Germinal center (tissue), 1 donor: ENCODE measurements around the gene FBXL13.
"Not testable (repeated sequence)": the region's sequence is repeated elsewhere in the genome, so short reads cannot be mapped to it uniquely, and the experiment has no call there.

Source experiments
- DNase-seq: peaks from one replicate; pipeline ENCODE4 v3.0.0; 2012; ENCODE audit warnings: mixed read lengths, low spot score

FBXL13 gene

GRCh38 chr7:103074519-103075336 lies at the start of gene FBXL13, which contains the start of gene ARMC10:
FBXL13 (minus strand) TSS chr7:103074796.
ARMC10 (plus strand) TSS chr7:103075140; CDS start chr7:103075273, 133 bp downstream.
- DNase-seq, result peak; percentile 91

GRCh38 chr7:103123529-103123928 lies 48.9 kb upstream of the FBXL13 start:
- no peak for DNase-seq

- no peak for DNase-seq
Measured at GRCh38 chr7:103121641-103122040, 47.0 kb upstream of the FBXL13 start.

GRCh38 chr7:103120362-103120761 lies 45.8 kb upstream of the FBXL13 start:
- no peak for DNase-seq

GRCh38 chr7:103119791-103120291 lies 45.2 kb upstream of the FBXL13 start:
- DNase-seq, result no peak

DNA sequence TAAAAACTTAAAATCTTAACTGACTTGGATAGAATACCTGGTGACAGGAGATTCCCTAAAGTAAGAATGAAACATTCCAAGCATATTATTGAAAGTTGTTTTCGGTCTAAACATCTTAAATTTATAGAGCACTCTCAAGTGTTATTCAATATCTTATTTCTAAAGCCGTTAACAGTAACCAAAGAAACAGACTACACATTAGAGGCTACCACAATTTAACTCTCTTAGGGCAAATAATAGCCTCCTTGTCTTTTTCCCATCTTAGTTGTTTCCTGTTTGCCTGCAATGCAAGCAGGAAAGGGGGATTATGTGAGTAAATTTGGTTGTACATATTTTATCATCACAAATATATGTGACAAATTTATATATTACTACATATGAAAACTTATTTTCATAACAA lies 42.9 kb upstream of the FBXL13 start:
- DNase-seq, result no peak

GRCh38 chr7:103116991-103117390 lies 42.4 kb upstream of the FBXL13 start:
- no peak for DNase-seq

GRCh38 chr7:103116511-103116910 lies 41.9 kb upstream of the FBXL13 start:
- no peak for DNase-seq

- DNase-seq, result no peak
Measured at GRCh38 chr7:103115771-103116170, 41.2 kb upstream of the FBXL13 start.

- DNase-seq, result no peak
Measured at GRCh38 chr7:103114576-103115008, 40.0 kb upstream of the FBXL13 start.

GRCh38 chr7:103113164-103113563 lies 38.6 kb upstream of the FBXL13 start:
- no peak for DNase-seq

DNA sequence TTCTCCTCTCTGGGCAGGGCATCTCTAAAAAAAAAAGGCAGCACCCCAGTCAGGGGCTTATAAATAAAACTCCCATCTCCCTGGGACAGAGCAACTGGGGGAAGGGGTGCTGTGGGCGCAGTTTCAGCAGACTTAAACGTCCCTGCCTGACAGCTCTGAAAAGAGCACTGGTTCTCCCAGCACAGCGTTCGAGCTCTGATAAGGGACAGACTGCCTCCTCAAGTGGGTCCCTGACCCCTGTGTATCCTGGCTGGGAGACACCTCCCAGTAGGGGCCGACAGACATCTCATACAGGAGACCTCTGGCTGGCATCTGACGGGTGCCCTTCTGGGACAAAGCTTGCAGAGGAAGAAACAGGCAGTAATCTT lies 32.1 kb upstream of the FBXL13 start:
- not testable (repeated sequence) for DNase-seq

DNA sequence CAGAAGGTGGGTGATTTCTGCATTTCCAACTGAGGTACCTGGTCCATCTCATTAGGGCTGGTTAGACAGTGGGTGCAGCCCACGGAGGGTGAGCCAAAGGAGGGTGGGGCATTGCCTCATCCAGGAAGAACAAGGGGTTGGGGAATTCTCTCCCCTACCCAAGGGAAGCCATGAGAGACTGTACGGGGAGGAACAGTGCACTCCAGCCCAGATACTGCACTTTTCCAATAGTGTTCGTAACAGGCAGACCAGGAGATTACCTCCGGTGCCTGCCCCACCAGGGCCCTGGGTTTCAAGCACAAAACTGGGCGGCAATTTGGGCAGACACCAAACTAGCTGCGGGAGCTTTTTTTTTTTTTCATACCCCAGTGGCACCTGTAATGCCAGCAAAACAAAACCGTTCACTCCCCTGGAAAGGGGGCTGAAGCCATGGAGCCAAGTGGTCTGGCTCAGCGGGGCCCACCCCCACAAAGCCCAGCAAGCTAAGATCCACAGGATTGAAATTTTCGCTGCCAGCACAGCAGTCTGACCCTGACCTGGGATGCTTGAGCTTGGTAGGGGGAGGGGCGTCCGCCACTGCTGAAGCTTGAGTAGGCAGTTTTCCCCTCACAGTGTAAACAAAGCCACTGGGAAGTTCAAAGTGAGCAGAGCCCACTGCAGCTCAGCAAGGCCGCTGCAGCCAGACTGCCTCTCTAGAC lies 31.6 kb upstream of the FBXL13 start:
- DNase-seq, result no peak

DNA sequence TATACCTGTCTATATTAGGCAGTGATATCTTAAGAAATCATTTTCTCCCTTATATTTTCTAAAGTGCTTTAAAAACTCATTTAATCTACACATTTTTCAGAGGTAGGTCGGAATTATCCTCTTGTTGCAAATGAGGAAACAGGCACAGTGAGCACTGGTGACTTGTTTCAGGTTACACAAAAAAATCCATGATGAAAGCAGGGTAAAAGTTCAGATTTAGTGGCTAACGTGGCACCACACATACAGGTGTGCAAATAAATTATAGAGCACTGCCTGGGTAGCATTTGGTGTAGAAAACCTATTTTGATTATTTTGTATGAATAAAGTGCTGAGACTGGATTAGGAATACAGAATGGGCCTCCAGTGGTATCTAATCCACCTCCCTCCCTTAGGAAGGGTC lies 26.9 kb upstream of the FBXL13 start:
- DNase-seq, result no peak

DNA sequence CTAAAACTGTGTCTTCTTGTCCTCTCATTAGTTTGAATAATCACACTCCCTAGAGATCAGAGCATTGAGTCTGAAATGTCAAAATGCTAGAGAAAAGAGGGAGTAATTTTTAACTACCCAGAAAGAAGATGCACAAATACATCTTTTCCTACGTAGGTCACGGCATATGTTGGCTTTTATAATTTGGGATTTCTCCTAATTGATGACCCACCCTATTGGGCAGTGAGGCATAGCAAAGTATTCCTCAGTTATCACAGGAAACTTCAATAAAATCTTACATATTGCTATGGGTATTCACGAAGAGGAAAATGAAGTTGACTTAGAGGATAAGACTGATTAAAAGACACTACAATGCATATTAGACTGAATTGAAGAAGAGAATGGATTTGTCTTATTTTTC lies 25.8 kb upstream of the FBXL13 start:
- no peak for DNase-seq

- DNase-seq, result no peak
Measured at GRCh38 chr7:103097041-103097440, 22.4 kb upstream of the FBXL13 start.

GRCh38 chr7:103095558-103095957 lies 21.0 kb upstream of the FBXL13 start:
- DNase-seq, result not testable (repeated sequence)

DNA sequence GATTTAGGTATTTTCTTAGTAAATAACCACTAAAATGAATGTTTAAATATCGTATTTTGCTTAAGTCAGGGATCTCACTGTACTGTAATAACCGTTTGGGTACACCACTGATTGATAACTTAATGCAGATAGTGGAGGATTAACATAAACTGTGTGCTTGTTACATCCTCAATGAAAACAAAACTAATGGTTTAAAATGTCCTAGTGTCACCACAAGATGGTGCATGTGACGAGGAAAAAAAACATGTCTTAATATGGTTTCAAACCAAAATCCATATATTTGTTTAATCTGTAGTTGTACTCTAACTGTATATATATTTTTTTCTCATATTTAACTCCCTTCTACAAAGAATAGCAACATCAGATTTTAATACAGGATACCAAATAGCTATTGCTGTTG lies 19.5 kb upstream of the FBXL13 start:
- no peak for DNase-seq

DNA sequence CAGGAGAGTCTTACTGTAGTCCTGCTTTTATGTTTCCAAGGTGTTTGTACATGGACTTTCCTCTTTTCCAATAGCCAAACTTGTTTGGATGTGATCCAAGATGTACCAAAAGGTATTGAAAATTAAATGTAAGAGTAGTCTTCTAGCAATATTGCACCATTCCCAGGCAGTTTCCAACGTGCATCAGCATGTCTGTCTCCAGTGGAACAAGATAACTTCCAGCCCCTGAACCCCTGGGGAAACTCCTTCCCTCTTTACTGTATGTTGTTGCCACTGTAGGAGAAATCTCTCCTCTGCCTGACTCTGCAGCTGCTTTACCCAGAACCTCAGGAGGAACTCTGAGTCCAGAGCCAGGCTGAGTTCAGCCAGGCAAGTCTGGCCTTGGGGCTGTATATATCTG lies 18.8 kb upstream of the FBXL13 start:
- no peak for DNase-seq

GRCh38 chr7:103092321-103092720 lies 17.7 kb upstream of the FBXL13 start:
- not testable (repeated sequence) for DNase-seq

DNA sequence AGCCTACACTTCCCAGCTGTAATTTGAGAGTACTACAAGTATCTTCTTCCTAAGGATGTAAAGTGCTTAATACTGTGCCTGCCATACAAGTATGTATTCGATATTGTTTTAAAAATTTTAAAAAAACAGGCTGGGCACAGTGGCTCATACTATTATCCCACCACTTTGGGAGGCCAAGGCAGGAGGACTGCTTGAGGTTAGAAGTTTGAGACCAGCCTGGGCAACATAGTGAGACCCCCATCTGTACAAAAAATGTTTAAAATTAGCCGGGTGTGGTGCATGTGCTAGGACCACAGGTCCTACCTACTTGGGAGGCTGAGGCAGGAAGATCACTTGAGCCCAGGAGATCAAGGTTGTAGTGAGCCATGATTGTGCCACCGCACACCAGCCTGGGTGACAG lies 8.6 kb upstream of the FBXL13 start:
- DNase-seq, result no peak

DNA sequence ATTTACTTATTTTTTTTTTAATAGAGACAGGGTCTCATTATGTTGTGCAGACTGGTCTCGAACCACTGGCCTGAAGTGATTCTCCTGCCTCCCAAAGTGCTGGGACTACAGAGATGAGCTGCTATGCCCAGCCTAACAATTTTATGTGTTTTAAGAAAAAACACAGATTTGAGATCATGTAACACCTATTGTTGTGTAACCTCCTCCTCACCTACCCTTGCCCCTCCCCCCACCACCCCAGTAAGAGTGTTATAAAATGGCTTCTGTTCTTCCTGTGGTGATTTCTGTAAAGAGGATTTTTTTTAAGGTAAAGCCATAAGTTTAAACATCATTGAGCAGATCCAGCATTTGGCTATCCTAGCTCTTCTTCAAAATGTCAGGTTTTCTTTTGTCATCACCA lies 7.9 kb upstream of the FBXL13 start:
- DNase-seq, result no peak

- no peak for DNase-seq
Measured at GRCh38 chr7:103080923-103081322, 6.3 kb upstream of the FBXL13 start.
